A673 (cell line): ENCODE measurements around the gene NEUROG3. TPM values are rescaled to one million over a fixed set of nuclear protein-coding genes. Genes with fewer than 3 reads are reported as not detected.

Experiments
- BruUV-seq: library from RNA; stranded (reverse); fragments of 400-500 nt; replicated peaks from 2 replicates; lab custom pipeline; 2021; lab: Mats Ljungman, UMichigan
- CTCF ChIA-PET: fragments of 300-600 bp; sonication (Branson Sonifier 250); formaldehyde crosslinking; loops from one replicate; lab custom pipeline; 2022; ENCODE audit warnings: antibody characterized with exemption; lab: Charles Lee
- POLR2A ChIA-PET: fragments of 300-600 bp; sonication (Branson Sonifier 250); formaldehyde crosslinking; loops from one replicate; lab custom pipeline; 2022; ENCODE audit warnings: antibody characterized with exemption; ENCODE audit not compliant: low non-redundant PET; lab: Charles Lee
- DNase-seq: peaks from one replicate; pipeline ENCODE4 v3.0.0-alpha.2; 2015; ENCODE audit warnings: low spot score
- H3K27ac ChIP-seq: fragments of 200-600 bp; sonication (generic); 2 replicates; pipeline ENCODE4 v1.5.1; 2016; ENCODE audit warnings: mixed run types, low read depth, mild to moderate bottlenecking, mixed read lengths, antibody characterized with exemption, low read length; ENCODE audit not compliant: poor library complexity, severe bottlenecking
- H3K27me3 ChIP-seq: fragments of 200-600 bp; sonication (generic); replicated peaks from 2 replicates; pipeline ENCODE4 v1.6.1; 2017; ENCODE audit warnings: mixed run types, low read depth, mild to moderate bottlenecking, mixed read lengths, antibody characterized with exemption, low read length; ENCODE audit not compliant: insufficient read depth, poor library complexity
- H3K36me3 ChIP-seq: fragments of 200-600 bp; sonication (generic); 2 replicates; pipeline ENCODE4 v1.6.1; 2016; ENCODE audit warnings: mixed run types, mild to moderate bottlenecking, mixed read lengths, antibody characterized with exemption, low read length; ENCODE audit not compliant: insufficient read depth, poor library complexity, severe bottlenecking
- H3K4me1 ChIP-seq: fragments of 200-600 bp; sonication (generic); 2 replicates; pipeline ENCODE4 v1.6.1; 2017; ENCODE audit warnings: mixed run types, mild to moderate bottlenecking, mixed read lengths, antibody characterized with exemption, low read length; ENCODE audit not compliant: insufficient read depth, poor library complexity, severe bottlenecking
- H3K4me3 ChIP-seq: fragments of 200-600 bp; sonication (generic); 2 replicates; pipeline ENCODE4 v1.5.1; 2016; ENCODE audit warnings: low read depth, mixed run types, mild to moderate bottlenecking, mixed read lengths, low read length; ENCODE audit not compliant: poor library complexity, severe bottlenecking
- H3K9me3 ChIP-seq: fragments of 200-600 bp; sonication (generic); 2 replicates; pipeline ENCODE4 v1.6.1; 2016; ENCODE audit warnings: mixed run types, low read depth, mild to moderate bottlenecking, mixed read lengths, antibody characterized with exemption, low read length; ENCODE audit not compliant: poor library complexity, severe bottlenecking
- EZH2 ChIP-seq: fragments of 200-600 bp; sonication (generic); IDR thresholded peaks from 2 replicates; pipeline ENCODE4 v1.6.1; 2017; ENCODE audit warnings: borderline replicate concordance, low read depth, mild to moderate bottlenecking, mixed read lengths, antibody characterized with exemption, low read length; ENCODE audit not compliant: poor library complexity, severe bottlenecking
- intact Hi-C: fragments of 100-400 bp; cut with micrococcal nuclease; formaldehyde crosslinking; loops from one replicate; pipeline ENCODE4 v1.10.0; 2022; ENCODE audit not compliant: unreplicated experiment
- total RNA-seq: library from RNA; stranded (reverse); gene quantifications from 2 replicates; pipeline ENCODE4 v1.2.3, GENCODE V29; 2021
- TF ChIP-seq, protein P1 (sequence below): fragments of 300-800, 200-600 bp; sonication (generic); conservative IDR thresholded peaks from 2 replicates; pipeline ENCODE4 v1.5.1; 2017; ENCODE audit warnings: low read depth, mild to moderate bottlenecking, antibody characterized with exemption, low read length, moderate library complexity, mixed read lengths

The NEUROG3 gene
- total RNA-seq, 1 experiment from 2014 or later, result not detected

GRCh38 chr10:69562731-69563254, 10.4 kb downstream of the NEUROG3 start:
- TF ChIP-seq EZH2, result no peak
- TF ChIP-seq, protein P1, sequence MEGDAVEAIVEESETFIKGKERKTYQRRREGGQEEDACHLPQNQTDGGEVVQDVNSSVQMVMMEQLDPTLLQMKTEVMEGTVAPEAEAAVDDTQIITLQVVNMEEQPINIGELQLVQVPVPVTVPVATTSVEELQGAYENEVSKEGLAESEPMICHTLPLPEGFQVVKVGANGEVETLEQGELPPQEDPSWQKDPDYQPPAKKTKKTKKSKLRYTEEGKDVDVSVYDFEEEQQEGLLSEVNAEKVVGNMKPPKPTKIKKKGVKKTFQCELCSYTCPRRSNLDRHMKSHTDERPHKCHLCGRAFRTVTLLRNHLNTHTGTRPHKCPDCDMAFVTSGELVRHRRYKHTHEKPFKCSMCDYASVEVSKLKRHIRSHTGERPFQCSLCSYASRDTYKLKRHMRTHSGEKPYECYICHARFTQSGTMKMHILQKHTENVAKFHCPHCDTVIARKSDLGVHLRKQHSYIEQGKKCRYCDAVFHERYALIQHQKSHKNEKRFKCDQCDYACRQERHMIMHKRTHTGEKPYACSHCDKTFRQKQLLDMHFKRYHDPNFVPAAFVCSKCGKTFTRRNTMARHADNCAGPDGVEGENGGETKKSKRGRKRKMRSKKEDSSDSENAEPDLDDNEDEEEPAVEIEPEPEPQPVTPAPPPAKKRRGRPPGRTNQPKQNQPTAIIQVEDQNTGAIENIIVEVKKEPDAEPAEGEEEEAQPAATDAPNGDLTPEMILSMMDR, result no peak
- no peak for DNase-seq
- Histone ChIP-seq H3K27ac (no peak overlapping the region), H3K4me1 (no peaks in the 10 kb centered on the region), H3K36me3 (no peaks in the 10 kb centered on the region), H3K27me3 (peaks cover 41% of the 10 kb centered on the region), H3K9me3 (no peaks in the 10 kb centered on the region), H3K4me3 (no peak overlapping the region)
- ChIA-PET CTCF (no interaction called here), POLR2A (no interaction called here)
- intact Hi-C loops, result no loop called here
- BruUV-seq, result no TSS peak

GRCh38 chr10:69559525-69559924, 13.7 kb downstream of the NEUROG3 start:
- no peak for TF ChIP-seq EZH2
- TF ChIP-seq, protein P1, result no peak
- ChIA-PET POLR2A (no interaction called here), CTCF (no interaction called here)
- Histone ChIP-seq H3K27me3 (peaks cover 42% of the 10 kb centered on the region), H3K27ac (no peak overlapping the region), H3K9me3 (no peaks in the 10 kb centered on the region), H3K36me3 (no peaks in the 10 kb centered on the region), H3K4me1 (no peaks in the 10 kb centered on the region), H3K4me3 (no peak overlapping the region)
- no TSS peak for BruUV-seq
- no peak for DNase-seq
- intact Hi-C loops, result no loop called here

- Histone ChIP-seq H3K27me3 (peaks cover 39% of the 10 kb centered on the region), H3K4me3 (no peak overlapping the region), H3K27ac (no peak overlapping the region), H3K9me3 (no peaks in the 10 kb centered on the region), H3K36me3 (no peaks in the 10 kb centered on the region), H3K4me1 (no peaks in the 10 kb centered on the region)
- TF ChIP-seq, protein P1, result no peak
- ChIA-PET POLR2A (no interaction called here), CTCF (no interaction called here)
- intact Hi-C loops, result no loop called here
- no TSS peak for BruUV-seq
- no peak for DNase-seq
Observed at GRCh38 chr10:69558559-69558958, 14.7 kb downstream of the NEUROG3 start.
